Neural progenitor cell (in vitro differentiated cells): ENCODE results near the gene SEMA3C.

Experiments used
- EZH2 ChIP-seq: fragments of 200-600 bp; sonication (generic); IDR thresholded peaks from 2 replicates; pipeline ENCODE4 v1.6.1; 2017; ENCODE audit warnings: antibody characterized with exemption, mild to moderate bottlenecking, moderate library complexity
- EZH2phosphoT487 ChIP-seq: fragments of 200-600 bp; sonication (generic); IDR thresholded peaks from 2 replicates; pipeline ENCODE4 v1.6.1; 2017; ENCODE audit warnings: antibody characterized with exemption
- TF ChIP-seq, protein P1 (sequence below): fragments of 200-600 bp; sonication (generic); IDR thresholded peaks from 2 replicates; pipeline ENCODE4 v1.5.1; 2017; ENCODE audit warnings: antibody characterized with exemption, mild to moderate bottlenecking

DNA sequence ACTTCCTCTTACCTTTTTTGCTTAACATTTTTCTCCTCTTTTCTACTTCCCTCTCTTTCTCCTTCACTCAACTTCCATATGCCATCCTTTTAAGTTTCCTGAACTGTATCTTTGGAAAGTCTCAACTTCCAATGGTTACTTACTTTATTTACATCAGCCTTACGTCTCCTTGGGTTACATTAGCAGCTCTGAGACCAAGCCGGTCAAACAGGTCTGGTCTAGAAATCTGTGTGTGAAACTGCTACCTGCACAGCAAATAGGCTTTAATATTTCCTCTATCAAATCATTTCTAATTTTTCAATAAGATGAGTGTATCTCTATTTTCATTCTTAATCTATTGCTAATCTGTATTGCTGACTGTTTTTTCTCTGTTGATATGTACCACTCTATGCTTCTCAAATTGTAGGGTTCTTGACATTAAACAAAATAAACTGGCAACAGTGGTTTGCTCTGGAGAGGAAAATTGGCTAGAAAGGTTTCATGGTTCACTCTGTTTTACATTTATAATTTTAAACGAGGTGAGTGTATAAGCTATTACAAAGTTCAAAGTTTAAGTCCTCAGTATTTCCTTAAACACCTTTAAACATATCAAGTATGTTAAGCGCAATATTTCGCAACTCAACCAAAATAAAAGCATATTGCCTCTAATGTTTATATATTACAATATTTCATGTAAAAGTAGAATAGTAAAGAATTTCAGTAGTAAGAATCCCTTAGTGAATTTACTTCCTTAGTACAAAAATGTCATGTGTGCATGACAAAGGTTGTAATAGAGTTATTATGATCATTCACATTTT lies 3.6 kb upstream of the SEMA3C start:
- TF ChIP-seq, protein P1, sequence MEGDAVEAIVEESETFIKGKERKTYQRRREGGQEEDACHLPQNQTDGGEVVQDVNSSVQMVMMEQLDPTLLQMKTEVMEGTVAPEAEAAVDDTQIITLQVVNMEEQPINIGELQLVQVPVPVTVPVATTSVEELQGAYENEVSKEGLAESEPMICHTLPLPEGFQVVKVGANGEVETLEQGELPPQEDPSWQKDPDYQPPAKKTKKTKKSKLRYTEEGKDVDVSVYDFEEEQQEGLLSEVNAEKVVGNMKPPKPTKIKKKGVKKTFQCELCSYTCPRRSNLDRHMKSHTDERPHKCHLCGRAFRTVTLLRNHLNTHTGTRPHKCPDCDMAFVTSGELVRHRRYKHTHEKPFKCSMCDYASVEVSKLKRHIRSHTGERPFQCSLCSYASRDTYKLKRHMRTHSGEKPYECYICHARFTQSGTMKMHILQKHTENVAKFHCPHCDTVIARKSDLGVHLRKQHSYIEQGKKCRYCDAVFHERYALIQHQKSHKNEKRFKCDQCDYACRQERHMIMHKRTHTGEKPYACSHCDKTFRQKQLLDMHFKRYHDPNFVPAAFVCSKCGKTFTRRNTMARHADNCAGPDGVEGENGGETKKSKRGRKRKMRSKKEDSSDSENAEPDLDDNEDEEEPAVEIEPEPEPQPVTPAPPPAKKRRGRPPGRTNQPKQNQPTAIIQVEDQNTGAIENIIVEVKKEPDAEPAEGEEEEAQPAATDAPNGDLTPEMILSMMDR: no peak
- TF ChIP-seq EZH2phosphoT487: no peak
- no peak for TF ChIP-seq EZH2
